ENCODE measurements around the gene THADA.

THADA gene

GRCh38 chr2:43481927-43482542, 113.8 kb downstream of the THADA start:
- DNase-seq: no peak
- in situ Hi-C loops (cut with HindIII; ENCODE audit: low pct_ligation_motif_present, low pct_unique_long_range_greater_than_20kb, low sequenced_read_pairs): no loop called here

GRCh38 chr2:43480874-43481273, 115.0 kb downstream of the THADA start:
- no peak for DNase-seq
- in situ Hi-C loops (cut with HindIII; ENCODE audit: low pct_ligation_motif_present, low pct_unique_long_range_greater_than_20kb, low sequenced_read_pairs): no loop called here

- in situ Hi-C loops (cut with HindIII; ENCODE audit: low pct_ligation_motif_present, low pct_unique_long_range_greater_than_20kb, low sequenced_read_pairs): no loop called here
- no peak for DNase-seq
Observed at GRCh38 chr2:43478412-43479086, 117.3 kb downstream of the THADA start.

GRCh38 chr2:43475922-43476321, 119.9 kb downstream of the THADA start:
- in situ Hi-C loops (cut with HindIII; ENCODE audit: low pct_ligation_motif_present, low pct_unique_long_range_greater_than_20kb, low sequenced_read_pairs): no loop called here

GRCh38 chr2:43475137-43475846, 120.5 kb downstream of the THADA start:
- no peak for DNase-seq
- in situ Hi-C loops (cut with HindIII; ENCODE audit: low pct_ligation_motif_present, low pct_unique_long_range_greater_than_20kb, low sequenced_read_pairs): no loop called here

More at GRCh38 chr2:43475922-43476321, 119.9 kb downstream of the THADA start:
- DNase-seq: no peak

- DNase-seq: no peak
- in situ Hi-C loops (cut with HindIII; ENCODE audit: low pct_ligation_motif_present, low pct_unique_long_range_greater_than_20kb, low sequenced_read_pairs): loop anchor here (25.0 kb wide), 1 partner anchor 212 kb away; no protein-coding TSS in a partner anchor
Observed at GRCh38 chr2:43474273-43474672, 121.6 kb downstream of the THADA start.

- DNase-seq: no peak
- in situ Hi-C loops (cut with HindIII; ENCODE audit: low pct_ligation_motif_present, low pct_unique_long_range_greater_than_20kb, low sequenced_read_pairs): loop anchor here (25.0 kb wide), 1 partner anchor 211 kb away; no protein-coding TSS in a partner anchor
Observed at GRCh38 chr2:43473767-43474166, 122.1 kb downstream of the THADA start.

GRCh38 chr2:43472527-43473194, 123.2 kb downstream of the THADA start:
- no peak for DNase-seq
- in situ Hi-C loops (cut with HindIII; ENCODE audit: low pct_ligation_motif_present, low pct_unique_long_range_greater_than_20kb, low sequenced_read_pairs): loop anchor here (25.0 kb wide), 1 partner anchor 210 kb away; no protein-coding TSS in a partner anchor

- in situ Hi-C loops (cut with HindIII; ENCODE audit: low pct_ligation_motif_present, low pct_unique_long_range_greater_than_20kb, low sequenced_read_pairs): loop anchor here (25.0 kb wide), 1 partner anchor 207 kb away; no protein-coding TSS in a partner anchor
- no peak for DNase-seq
Observed at GRCh38 chr2:43469713-43470112, 126.1 kb downstream of the THADA start.

- in situ Hi-C loops (cut with HindIII; ENCODE audit: low pct_ligation_motif_present, low pct_unique_long_range_greater_than_20kb, low sequenced_read_pairs): loop anchor here (25.0 kb wide), 1 partner anchor 207 kb away; no protein-coding TSS in a partner anchor
- no peak for DNase-seq
Observed at GRCh38 chr2:43469094-43469493, 126.7 kb downstream of the THADA start.

- in situ Hi-C loops (cut with HindIII; ENCODE audit: low pct_ligation_motif_present, low pct_unique_long_range_greater_than_20kb, low sequenced_read_pairs): loop anchor here (25.0 kb wide), 1 partner anchor 206 kb away; no protein-coding TSS in a partner anchor
- no peak for DNase-seq
Observed at GRCh38 chr2:43467891-43468290, 127.9 kb downstream of the THADA start.

- in situ Hi-C loops (cut with HindIII; ENCODE audit: low pct_ligation_motif_present, low pct_unique_long_range_greater_than_20kb, low sequenced_read_pairs): loop anchor here (25.0 kb wide), 1 partner anchor 203 kb away; no protein-coding TSS in a partner anchor
Observed at GRCh38 chr2:43465234-43465633, 130.6 kb downstream of the THADA start.

GRCh38 chr2:43464590-43464989, 131.2 kb downstream of the THADA start:
- DNase-seq: no peak
- in situ Hi-C loops (cut with HindIII; ENCODE audit: low pct_ligation_motif_present, low pct_unique_long_range_greater_than_20kb, low sequenced_read_pairs): loop anchor here (25.0 kb wide), 1 partner anchor 202 kb away; no protein-coding TSS in a partner anchor

More at GRCh38 chr2:43465234-43465633, 130.6 kb downstream of the THADA start:
- DNase-seq: no peak

- in situ Hi-C loops (cut with HindIII; ENCODE audit: low pct_ligation_motif_present, low pct_unique_long_range_greater_than_20kb, low sequenced_read_pairs): loop anchor here (25.0 kb wide), 1 partner anchor 201 kb away; no protein-coding TSS in a partner anchor
- no peak for DNase-seq
Observed at GRCh38 chr2:43462866-43463641, 132.8 kb downstream of the THADA start.

GRCh38 chr2:43461453-43462073, 134.3 kb downstream of the THADA start:
- in situ Hi-C loops (cut with HindIII; ENCODE audit: low pct_ligation_motif_present, low pct_unique_long_range_greater_than_20kb, low sequenced_read_pairs): loop anchor here (25.0 kb wide), 1 partner anchor 199 kb away; no protein-coding TSS in a partner anchor
- no peak for DNase-seq

- DNase-seq: no peak
- in situ Hi-C loops (cut with HindIII; ENCODE audit: low pct_ligation_motif_present, low pct_unique_long_range_greater_than_20kb, low sequenced_read_pairs): loop anchor here (25.0 kb wide), 1 partner anchor 198 kb away; no protein-coding TSS in a partner anchor
Observed at GRCh38 chr2:43460611-43461365, 135.1 kb downstream of the THADA start.

- no peak for DNase-seq
- in situ Hi-C loops (cut with HindIII; ENCODE audit: low pct_ligation_motif_present, low pct_unique_long_range_greater_than_20kb, low sequenced_read_pairs): loop anchor here (25.0 kb wide), 1 partner anchor 198 kb away; no protein-coding TSS in a partner anchor
Observed at GRCh38 chr2:43460174-43460546, 135.7 kb downstream of the THADA start.

Data from ACHN (cell line).